ENCODE results near the gene RRP36. TPM values are rescaled to one million over a fixed set of nuclear protein-coding genes. Genes with fewer than 3 reads are reported as not detected.
"Not testable (repeated sequence)": the region's sequence is repeated elsewhere in the genome, so short reads cannot be mapped to it uniquely, and the experiment has no call there.

The RRP36 gene
- total RNA-seq, 1 experiment from 2014 or later = 115 TPM

GRCh38 chr6:42989923-42990322, 31.5 kb upstream of the RRP36 start:
- Histone ChIP-seq H3K27ac (ENCODE audit: low read depth, low read length, poor library complexity, severe bottlenecking) (no peak overlapping the region), H3K27me3 (replicated peaks; ENCODE audit: insufficient read depth, low read depth, low read length, poor library complexity) (no peaks in the 10 kb centered on the region), H3K4me3 (ENCODE audit: low read depth, low read length, poor library complexity, severe bottlenecking) (no peak overlapping the region), H3K9me3 (ENCODE audit: low read depth, low read length, poor library complexity, severe bottlenecking) (no peaks in the 10 kb centered on the region), H3K4me1 (ENCODE audit: insufficient read depth, low read length, poor library complexity, severe bottlenecking) (peaks cover 7% of the 10 kb centered on the region), H3K36me3 (ENCODE audit: insufficient read depth, low read length, poor library complexity, severe bottlenecking) (peaks cover 16% of the 10 kb centered on the region)
- no TSS peak for BruUV-seq (replicated peaks)
- ChIA-PET CTCF (no interaction called here), POLR2A (ENCODE audit: low non-redundant PET) (no interaction called here)
- intact Hi-C loops (cut with micrococcal nuclease; ENCODE audit: unreplicated experiment) = no loop called here
- no peak for TF ChIP-seq CTCF (conservative IDR thresholded peaks at IDR 0.05; ENCODE audit: low read depth, low read length)
- no peak for DNase-seq (ENCODE audit: low spot score)

- POLR2A ChIA-PET (ENCODE audit: low non-redundant PET) = interaction anchor here (0.5 kb wide), 1 partner anchor 64 kb away, joined by 13 read pairs; the partner anchor contains the start of gene CNPY3
- intact Hi-C loops (cut with micrococcal nuclease; ENCODE audit: unreplicated experiment) = no loop called here
Measured at GRCh38 chr6:42993445-42993844, 28.0 kb upstream of the RRP36 start.

GRCh38 chr6:42996513-42996912, 24.9 kb upstream of the RRP36 start:
- CTCF ChIA-PET = interaction anchor here (0.6 kb wide), 1 partner anchor 147 kb away, joined by 7 read pairs; no protein-coding TSS in a partner anchor
- H3K4me3 ChIP-seq (ENCODE audit: low read depth, low read length, poor library complexity, severe bottlenecking) = no peak overlapping the region
- no TSS peak for BruUV-seq (replicated peaks)

More at GRCh38 chr6:42993445-42993844, 28.0 kb upstream of the RRP36 start:
- Histone ChIP-seq H3K36me3 (ENCODE audit: insufficient read depth, low read length, poor library complexity, severe bottlenecking) (peaks cover 15% of the 10 kb centered on the region), H3K27ac (ENCODE audit: low read depth, low read length, poor library complexity, severe bottlenecking) (no peak overlapping the region), H3K4me3 (ENCODE audit: low read depth, low read length, poor library complexity, severe bottlenecking) (no peak overlapping the region), H3K9me3 (ENCODE audit: low read depth, low read length, poor library complexity, severe bottlenecking) (no peaks in the 10 kb centered on the region), H3K27me3 (replicated peaks; ENCODE audit: insufficient read depth, low read depth, low read length, poor library complexity) (no peaks in the 10 kb centered on the region), H3K4me1 (ENCODE audit: insufficient read depth, low read length, poor library complexity, severe bottlenecking) (no peaks in the 10 kb centered on the region)
- no peak for DNase-seq (ENCODE audit: low spot score)
- TF ChIP-seq EZH2 (IDR thresholded peaks at IDR 0.05; ENCODE audit: borderline replicate concordance, low read depth, low read length, poor library complexity, severe bottlenecking) (no peak), CTCF (conservative IDR thresholded peaks at IDR 0.05; ENCODE audit: low read depth, low read length) (no peak)
- CTCF ChIA-PET = no interaction called here
- no TSS peak for BruUV-seq (replicated peaks)

GRCh38 chr6:42998205-42998604, 23.2 kb upstream of the RRP36 start:
- intact Hi-C loops (cut with micrococcal nuclease; ENCODE audit: unreplicated experiment); H3K27ac ChIP-seq (ENCODE audit: low read depth, low read length, poor library complexity, severe bottlenecking); DNase-seq (ENCODE audit: low spot score); H3K4me3 ChIP-seq (ENCODE audit: low read depth, low read length, poor library complexity, severe bottlenecking); H3K9me3 ChIP-seq (ENCODE audit: low read depth, low read length, poor library complexity, severe bottlenecking); POLR2A ChIA-PET (ENCODE audit: low non-redundant PET); H3K36me3 ChIP-seq (ENCODE audit: insufficient read depth, low read length, poor library complexity, severe bottlenecking); BruUV-seq (replicated peaks); H3K4me1 ChIP-seq (ENCODE audit: insufficient read depth, low read length, poor library complexity, severe bottlenecking); H3K27me3 ChIP-seq (replicated peaks; ENCODE audit: insufficient read depth, low read depth, low read length, poor library complexity); CTCF ChIA-PET: not testable (repeated sequence)

More at GRCh38 chr6:42996513-42996912, 24.9 kb upstream of the RRP36 start:
- Histone ChIP-seq H3K27me3 (replicated peaks; ENCODE audit: insufficient read depth, low read depth, low read length, poor library complexity) (no peaks in the 10 kb centered on the region), H3K4me1 (ENCODE audit: insufficient read depth, low read length, poor library complexity, severe bottlenecking) (no peaks in the 10 kb centered on the region), H3K9me3 (ENCODE audit: low read depth, low read length, poor library complexity, severe bottlenecking) (no peaks in the 10 kb centered on the region), H3K36me3 (ENCODE audit: insufficient read depth, low read length, poor library complexity, severe bottlenecking) (no peaks in the 10 kb centered on the region), H3K27ac (ENCODE audit: low read depth, low read length, poor library complexity, severe bottlenecking) (no peak overlapping the region)
- POLR2A ChIA-PET (ENCODE audit: low non-redundant PET) = no interaction called here
- TF ChIP-seq CTCF (conservative IDR thresholded peaks at IDR 0.05; ENCODE audit: low read depth, low read length) = peak; percentile 32; the same call in 1 of the 2 replicates
- no peak for TF ChIP-seq EZH2 (IDR thresholded peaks at IDR 0.05; ENCODE audit: borderline replicate concordance, low read depth, low read length, poor library complexity, severe bottlenecking)
- intact Hi-C loops (cut with micrococcal nuclease; ENCODE audit: unreplicated experiment) = no loop called here
- no peak for DNase-seq (ENCODE audit: low spot score)
